H1 (cell line): ENCODE data around the gene TBCB. TPM values are rescaled to one million over a fixed set of nuclear protein-coding genes. Genes with fewer than 3 reads are reported as not detected.
"Not testable (repeated sequence)": the region's sequence is repeated elsewhere in the genome, so short reads cannot be mapped to it uniquely, and the experiment has no call there.

Source experiments
- CTCF ChIA-PET: fragments of 300-600 bp; sonication (Branson Sonifier 250); formaldehyde crosslinking; loops from one replicate; lab custom pipeline; 2021; ENCODE audit not compliant: partially characterized antibody; lab: Charles Lee
- POLR2A ChIA-PET: fragments of 300-600 bp; sonication (Branson Sonifier 250); formaldehyde crosslinking; loops from one replicate; lab custom pipeline; 2021; ENCODE audit warnings: inconsistent platforms; ENCODE audit not compliant: partially characterized antibody; lab: Charles Lee
- DNase-seq, 2 experiments: peaks; one replicate each; pipeline versions ENCODE4 v3.0.0 to v3.0.0-alpha.2; 2010 to 2022; ENCODE audit warnings: low spot score in 2 of 2, low read depth in 1 of 2, mixed read lengths in 1 of 2
- FAIRE-seq: peaks from 2 replicates; lab custom pipeline; 2011; peaks lifted over from hg19 to GRCh38; lab: Jason Lieb, UNC
- H2AFZ ChIP-seq: 2 replicates; pipeline ENCODE4 v1.8.1; 2012; ENCODE audit warnings: low read length, inconsistent platforms
- H2AK5ac ChIP-seq: 2 replicates; pipeline ENCODE4 v1.6.1; 2013; ENCODE audit warnings: low read depth, low read length
- H2BK120ac ChIP-seq: replicated peaks from 2 replicates; pipeline ENCODE3; 2013; ENCODE audit warnings: low read depth, low read length, inconsistent platforms
- H2BK12ac ChIP-seq: 2 replicates; pipeline ENCODE4 v1.6.1; 2013; ENCODE audit warnings: low read depth, low read length
- H2BK15ac ChIP-seq: 2 replicates; pipeline ENCODE4 v1.6.1; 2013; ENCODE audit warnings: low read length
- H2BK20ac ChIP-seq: 2 replicates; pipeline ENCODE4 v1.6.1; 2013; ENCODE audit warnings: low read length
- H2BK5ac ChIP-seq: 2 replicates; pipeline ENCODE4 v1.6.1; 2013; ENCODE audit warnings: low read depth, low read length
- H3K14ac ChIP-seq: 2 replicates; pipeline ENCODE4 v1.6.1; 2013; ENCODE audit warnings: inconsistent platforms; ENCODE audit not compliant: insufficient read length
- H3K18ac ChIP-seq: 2 replicates; pipeline ENCODE4 v1.6.1; 2013; ENCODE audit warnings: low read length; ENCODE audit errors: extremely low read depth
- H3K23ac ChIP-seq: 2 replicates; pipeline ENCODE4 v1.6.1; 2013; ENCODE audit warnings: inconsistent platforms; ENCODE audit not compliant: insufficient read length
- H3K23me2 ChIP-seq: 2 replicates; pipeline ENCODE4 v1.6.1; 2013; ENCODE audit warnings: low read depth, low read length
- H3K27ac ChIP-seq: 2 replicates; pipeline ENCODE4 v1.6.1; 2011; ENCODE audit warnings: low read depth, low read length, inconsistent platforms
- H3K27me3 ChIP-seq, 4 experiments: replicated peaks in 1 of 4; 1 replicate in 1 of 4; 2 replicates in 3 of 4; pipeline versions ENCODE4 v1.6.1 to v1.8.1; 2011 to 2013; ENCODE audit warnings: low read length in 3 of 4, mild to moderate bottlenecking in 3 of 4, inconsistent platforms in 2 of 4, mixed read lengths in 2 of 4, moderate library complexity in 1 of 4; ENCODE audit not compliant: control insufficient read depth in 3 of 4, insufficient read depth in 3 of 4; ENCODE audit errors: extremely low read depth in 1 of 4
- H3K36me3 ChIP-seq, 4 experiments: 2 replicates each; pipeline versions ENCODE4 v1.6.1 to v1.8.1; 2011 to 2013; ENCODE audit warnings: mild to moderate bottlenecking in 4 of 4, low read length in 3 of 4, moderate library complexity in 2 of 4, control low read depth in 1 of 4, inconsistent platforms in 1 of 4; ENCODE audit not compliant: insufficient read depth in 4 of 4, control insufficient read depth in 2 of 4
- H3K4ac ChIP-seq: replicated peaks from 2 replicates; pipeline ENCODE3; 2013; ENCODE audit warnings: low read length, low read depth, mixed read lengths, inconsistent platforms; ENCODE audit not compliant: insufficient read length
- H3K4me1 ChIP-seq, 4 experiments: replicated peaks in 1 of 4; 1 replicate in 1 of 4; 2 replicates in 3 of 4; pipeline versions ENCODE4 v1.6.1 to v1.8.1; 2011 to 2013; ENCODE audit warnings: low read length in 3 of 4, inconsistent platforms in 2 of 4, mixed read lengths in 1 of 4; ENCODE audit not compliant: insufficient read depth in 4 of 4, control insufficient read depth in 3 of 4
- H3K4me2 ChIP-seq, 2 experiments: 2 replicates each; pipeline versions ENCODE4 v1.6.1 to v1.8.1; 2011 to 2013; ENCODE audit warnings: low read depth in 2 of 2, low read length in 2 of 2, control low read depth in 1 of 2, inconsistent platforms in 1 of 2, mild to moderate bottlenecking in 1 of 2; ENCODE audit not compliant: insufficient read depth in 1 of 2
- H3K4me3 ChIP-seq, 4 experiments: fragments of 200-600, 300-600 bp in 1 of 4; sonication (generic), shearing (Covaris generic), sonication (Bioruptor Twin) in 1 of 4; 2 replicates each; pipeline versions ENCODE4 v1.5.1 to v1.8.1; 2011 to 2016; ENCODE audit warnings: low read length in 4 of 4, low read depth in 3 of 4, control low read depth in 2 of 4, inconsistent platforms in 2 of 4, mild to moderate bottlenecking in 2 of 4, mixed read lengths in 1 of 4, moderate library complexity in 1 of 4; ENCODE audit not compliant: insufficient read depth in 2 of 4; ENCODE audit errors: extremely low read depth in 1 of 4
- H3K56ac ChIP-seq: replicated peaks from 2 replicates; pipeline ENCODE3; 2013; ENCODE audit warnings: low read depth, mild to moderate bottlenecking, mixed read lengths, low read length, inconsistent platforms; ENCODE audit not compliant: insufficient read length
- H3K79me1 ChIP-seq: 2 replicates; pipeline ENCODE4 v1.6.1; 2013; ENCODE audit warnings: low read depth, low read length, control low read depth
- H3K79me2 ChIP-seq, 2 experiments: 2 replicates each; pipeline versions ENCODE4 v1.6.1 to v1.8.1; 2012 to 2013; ENCODE audit warnings: low read length in 2 of 2, mild to moderate bottlenecking in 2 of 2, inconsistent platforms in 1 of 2; ENCODE audit not compliant: insufficient read depth in 2 of 2, control insufficient read depth in 1 of 2
- H3K9ac ChIP-seq, 4 experiments: replicated peaks in 1 of 4; 1 replicate in 1 of 4; 2 replicates in 3 of 4; pipeline versions ENCODE4 v1.6.1 to v1.8.1; 2011 to 2013; ENCODE audit warnings: low read depth in 3 of 4, low read length in 3 of 4, control low read depth in 2 of 4, mild to moderate bottlenecking in 2 of 4, moderate library complexity in 2 of 4, inconsistent platforms in 1 of 4; ENCODE audit errors: extremely low read depth in 1 of 4
- H3K9me3 ChIP-seq, 2 experiments: 2 replicates each; pipeline versions ENCODE4 v1.6.1 to v1.8.1; 2012 to 2013; ENCODE audit warnings: mild to moderate bottlenecking in 2 of 2, moderate library complexity in 2 of 2, control low read depth in 1 of 2, inconsistent platforms in 1 of 2, low read depth in 1 of 2, low read length in 1 of 2, mixed read lengths in 1 of 2; ENCODE audit not compliant: insufficient read depth in 2 of 2
- H4K20me1 ChIP-seq, 2 experiments: replicated peaks in 1 of 2; 2 replicates each; pipeline versions ENCODE3 to v1.8.1; 2011 to 2013; ENCODE audit warnings: inconsistent platforms in 2 of 2, low read length in 2 of 2, mild to moderate bottlenecking in 1 of 2; ENCODE audit not compliant: insufficient read depth in 2 of 2, control insufficient read depth in 1 of 2
- H4K5ac ChIP-seq: 2 replicates; pipeline ENCODE4 v1.6.1; 2013; ENCODE audit warnings: low read length, low read depth, mixed read lengths, inconsistent platforms; ENCODE audit not compliant: insufficient read length
- H4K8ac ChIP-seq: 2 replicates; pipeline ENCODE4 v1.8.0; 2013; ENCODE audit warnings: mild to moderate bottlenecking, moderate library complexity, low read length, inconsistent platforms; ENCODE audit not compliant: insufficient read depth; ENCODE audit errors: extremely low read depth
- H4K91ac ChIP-seq: replicated peaks from 2 replicates; pipeline ENCODE3; 2013; ENCODE audit warnings: low read length, mixed read lengths, inconsistent platforms; ENCODE audit not compliant: insufficient read length
- BRCA1 ChIP-seq: IDR thresholded peaks from 2 replicates; pipeline ENCODE4 v1.6.1; 2012; ENCODE audit warnings: low read depth, low read length, improper control_type of control experiment
- KDM1A ChIP-seq: fragments of 200-600, 300-600 bp; sonication (generic); IDR thresholded peaks from 2 replicates; pipeline ENCODE4 v1.7.1; 2016; ENCODE audit warnings: mild to moderate bottlenecking, low read length, borderline replicate concordance
- NRF1 ChIP-seq: IDR thresholded peaks from 2 replicates; pipeline ENCODE4 v1.6.1; 2011; ENCODE audit warnings: mild to moderate bottlenecking, low read depth, low read length, improper control_type of control experiment
- RAD21 ChIP-seq, 2 experiments: IDR thresholded peaks in 1 of 2; conservative IDR thresholded peaks in 1 of 2; 2 replicates each; pipeline ENCODE4 v1.6.1; 2011; ENCODE audit warnings: low read depth in 2 of 2, low read length in 2 of 2, improper control_type of control experiment in 1 of 2, inconsistent platforms in 1 of 2, mild to moderate bottlenecking in 1 of 2, moderate library complexity in 1 of 2
- SIN3A ChIP-seq, 2 experiments: IDR thresholded peaks in 1 of 2; conservative IDR thresholded peaks in 1 of 2; 2 replicates each; pipeline ENCODE4 v1.6.1; 2011 to 2012; ENCODE audit warnings: low read length in 2 of 2, improper control_type of control experiment in 1 of 2, low read depth in 1 of 2, mild to moderate bottlenecking in 1 of 2
- WGBS, 2 experiments: shearing (Covaris generic) in 1 of 2; methylation state at CpG; one replicate each; pipeline versions ENCODE4 v1.1.6 to v1.1.7; 2013 to 2015; ENCODE audit warnings: low lambda C conversion rate in 2 of 2, mixed read lengths in 2 of 2, inconsistent platforms in 1 of 2, low coverage in 1 of 2, missing lambda C conversion rate in 1 of 2; ENCODE audit not compliant: insufficient replicate concordance in 2 of 2, insufficient coverage in 1 of 2, insufficient read length in 1 of 2; ENCODE audit errors: extremely low coverage in 1 of 2, missing lambda C conversion rate in 1 of 2; 5-methylcytosine and 5-hydroxymethylcytosine counted together
- polyA plus RNA-seq, 7 experiments: library from polyadenylated mRNA; depleted of rRNA in 3 of 7; stranded (reverse) in 5 of 7; unstranded in 2 of 7; fragments of >200 nt in 5 of 7; fragments of 200-250 nt in 2 of 7; gene quantifications; 1 replicate in 5 of 7; 2 replicates in 1 of 7; 4 replicates in 1 of 7; pipeline versions ENCODE4 v1.2.1 to v1.2.3, GENCODE V29; 2011 to 2013; ENCODE audit warnings: missing spikeins in 2 of 7, mixed read lengths in 2 of 7
- total RNA-seq: library from RNA; stranded (reverse); fragmentation: NEBNext Ultra II Directional; extraction: Animal tissue kit (Norgen Biotek cat#: 25700); gene quantifications from 2 replicates; pipeline ENCODE4 v1.2.1, GENCODE V29; 2021

TBCB gene
- total and polyA plus RNA-seq, 2 of the 8 experiments (the other 6 are each of a cell fraction or from before 2014, with no cell fraction given), result 153 to 286 TPM

DNA sequence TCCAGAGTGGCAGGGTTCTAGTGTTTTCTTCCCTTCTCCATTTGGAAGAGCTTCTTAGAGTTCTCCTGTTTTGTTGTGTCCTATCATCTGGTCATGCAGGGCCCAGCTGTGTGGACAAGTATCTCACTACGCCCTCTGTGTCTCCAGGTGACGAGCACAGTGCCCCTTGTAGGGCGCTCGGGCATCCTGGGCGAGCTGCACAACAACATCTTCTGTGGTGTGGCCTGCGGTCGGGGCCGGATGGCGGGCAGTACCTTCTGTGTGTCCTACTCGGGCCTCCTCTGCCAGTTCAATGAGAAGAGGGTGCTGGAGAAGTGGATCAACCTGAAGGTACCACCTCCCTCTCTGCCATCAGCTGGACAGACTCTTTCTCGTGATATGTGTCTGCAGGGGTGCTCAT lies 47.6 kb upstream of the TBCB start (continued):
- TF ChIP-seq RAD21 (IDR thresholded peaks at IDR 0.05 in 1 of 2, conservative IDR thresholded peaks at IDR 0.05 in 1 of 2; ENCODE audit: low read depth in 2 of 2, low read length in 2 of 2) (no peak), KDM1A (no peak), BRCA1 (no peak), SIN3A (conservative IDR thresholded peaks at IDR 0.05 in 1 of 2, IDR thresholded peaks at IDR 0.05 in 1 of 2; ENCODE audit: low read depth in 1 of 2, low read length in 2 of 2) (no peak), NRF1 (no peak)

DNA sequence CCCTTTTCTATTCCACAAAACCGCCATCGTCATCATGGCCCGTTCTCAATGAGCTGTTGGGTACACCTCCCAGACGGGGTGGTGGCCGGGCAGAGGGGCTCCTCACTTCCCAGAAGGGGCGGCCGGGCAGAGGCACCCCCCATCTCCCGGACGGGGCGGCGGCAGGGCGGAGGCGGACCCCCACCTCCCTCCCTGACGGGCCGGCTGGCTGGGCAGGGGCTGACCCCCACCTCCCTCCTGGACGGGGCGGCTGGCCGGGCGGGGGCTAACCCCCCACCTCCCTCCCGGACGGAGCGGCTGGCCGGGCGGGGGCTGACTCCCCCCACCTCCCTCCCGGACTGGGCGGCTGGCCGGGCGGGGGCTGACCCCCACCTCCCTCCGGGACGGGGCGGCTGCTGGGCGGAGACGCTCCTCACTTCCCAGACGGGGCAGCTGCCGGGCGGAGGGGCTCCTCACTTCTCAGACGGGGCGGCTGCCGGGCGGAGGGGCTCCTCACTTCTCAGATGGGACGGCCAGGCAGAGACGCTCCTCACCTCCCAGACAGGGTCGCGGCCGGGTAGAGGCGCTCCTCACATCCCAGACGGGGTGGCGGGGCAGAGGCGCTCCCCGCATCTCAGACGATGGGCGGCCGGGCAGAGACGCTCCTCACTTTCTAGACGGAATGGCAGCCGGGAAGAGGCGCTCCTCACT lies 46.3 kb upstream of the TBCB start:
- 97% methylated on average over 11 of the region's 57 CpGs; no CpG with 5 or more reads in 1 of the 2 experiments for WGBS, 2 experiments

More for the DNA sequence above, 46.3 kb upstream of the TBCB start:
- H3K23ac ChIP-seq, H4K8ac ChIP-seq, POLR2A ChIA-PET, H3K79me2 ChIP-seq, H3K14ac ChIP-seq, H3K4me3 ChIP-seq, H3K4me1 ChIP-seq, H2AFZ ChIP-seq, CTCF ChIA-PET, H2BK15ac ChIP-seq, H3K27me3 ChIP-seq, H3K56ac ChIP-seq, H2BK5ac ChIP-seq, H2BK12ac ChIP-seq, H2BK120ac ChIP-seq, H4K5ac ChIP-seq, DNase-seq, H3K23me2 ChIP-seq, FAIRE-seq, H4K91ac ChIP-seq, H2AK5ac ChIP-seq, H3K27ac ChIP-seq, H3K4ac ChIP-seq, H3K18ac ChIP-seq, H3K4me2 ChIP-seq, H3K79me1 ChIP-seq, H3K9me3 ChIP-seq, H2BK20ac ChIP-seq, H3K9ac ChIP-seq: not testable (repeated sequence)
- peaks cover 23 to 73% (median 52%) of the 10 kb centered on the region in 4 experiments for H3K36me3 ChIP-seq
- peaks cover 6 to 20% of the 10 kb centered on the region in 2 experiments for H4K20me1 ChIP-seq
